Adrenal gland (tissue), 5 donors: ENCODE data around the gene GSG1.

ENCODE experiments used
- POLR2A ChIP-seq, 2 donors: fragments of 450-650 bp; IDR thresholded peaks; one replicate each; pipeline ENCODE4 v1.6.1; 2017; ENCODE audit warnings: antibody characterized with exemption in 2 of 2, mild to moderate bottlenecking in 2 of 2, moderate library complexity in 1 of 2
- TF ChIP-seq, protein P1 (sequence below), 6 experiments: fragments of 450-650 bp in 4 of 6; fragments of 200-600 bp in 2 of 6; sonication (generic) in 1 of 6; IDR thresholded peaks; 1 replicate in 5 of 6; 2 replicates in 1 of 6; pipeline versions ENCODE4 v1.5.1 to v1.8.0; 2016 to 2021; ENCODE audit warnings: antibody characterized with exemption in 6 of 6, mild to moderate bottlenecking in 2 of 6, moderate library complexity in 1 of 6
- donor health status: DM: no; HTN: no; CAD: no.

DNA sequence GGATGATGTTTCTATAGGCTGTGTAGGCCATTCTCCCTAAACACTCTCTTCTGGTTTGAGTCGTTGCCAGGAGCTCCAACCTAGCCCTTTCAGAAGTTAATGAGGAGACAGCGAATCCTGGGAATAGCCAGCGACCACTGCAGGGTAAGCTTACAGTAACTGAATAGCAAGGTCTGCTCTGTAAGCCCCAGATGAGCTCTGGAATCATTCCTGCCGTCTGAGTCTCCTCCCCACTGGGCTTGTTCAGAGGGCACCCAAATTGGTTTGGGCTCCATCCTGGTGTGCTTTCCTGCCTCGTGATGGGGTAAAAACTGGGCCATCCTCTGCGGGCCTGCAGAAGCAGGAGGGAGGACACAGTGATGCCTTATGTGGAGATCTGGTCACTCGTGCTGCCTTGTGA is 49.7 kb upstream of the GSG1 start:
- TF ChIP-seq, protein P1, sequence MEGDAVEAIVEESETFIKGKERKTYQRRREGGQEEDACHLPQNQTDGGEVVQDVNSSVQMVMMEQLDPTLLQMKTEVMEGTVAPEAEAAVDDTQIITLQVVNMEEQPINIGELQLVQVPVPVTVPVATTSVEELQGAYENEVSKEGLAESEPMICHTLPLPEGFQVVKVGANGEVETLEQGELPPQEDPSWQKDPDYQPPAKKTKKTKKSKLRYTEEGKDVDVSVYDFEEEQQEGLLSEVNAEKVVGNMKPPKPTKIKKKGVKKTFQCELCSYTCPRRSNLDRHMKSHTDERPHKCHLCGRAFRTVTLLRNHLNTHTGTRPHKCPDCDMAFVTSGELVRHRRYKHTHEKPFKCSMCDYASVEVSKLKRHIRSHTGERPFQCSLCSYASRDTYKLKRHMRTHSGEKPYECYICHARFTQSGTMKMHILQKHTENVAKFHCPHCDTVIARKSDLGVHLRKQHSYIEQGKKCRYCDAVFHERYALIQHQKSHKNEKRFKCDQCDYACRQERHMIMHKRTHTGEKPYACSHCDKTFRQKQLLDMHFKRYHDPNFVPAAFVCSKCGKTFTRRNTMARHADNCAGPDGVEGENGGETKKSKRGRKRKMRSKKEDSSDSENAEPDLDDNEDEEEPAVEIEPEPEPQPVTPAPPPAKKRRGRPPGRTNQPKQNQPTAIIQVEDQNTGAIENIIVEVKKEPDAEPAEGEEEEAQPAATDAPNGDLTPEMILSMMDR (IDR thresholded peaks at IDR 0.05): no peak
- TF ChIP-seq POLR2A (IDR thresholded peaks at IDR 0.05): no peak
